Stimulated activated CD4-positive, alpha-beta T cell treated with anti-CD3 and anti-CD28 coated beads, Interleukin-2, amount 100 ng/mL, for 4 hours (primary cell): ENCODE data around the gene ZNF750.
"Not testable (repeated sequence)": the region's sequence is repeated elsewhere in the genome, so short reads cannot be mapped to it uniquely, and the experiment has no call there.

ENCODE experiments used
- DNase-seq: peaks from one replicate; pipeline ENCODE4 v3.0.0-alpha.2; 2020; ENCODE audit warnings: low read depth

The ZNF750 gene

DNA sequence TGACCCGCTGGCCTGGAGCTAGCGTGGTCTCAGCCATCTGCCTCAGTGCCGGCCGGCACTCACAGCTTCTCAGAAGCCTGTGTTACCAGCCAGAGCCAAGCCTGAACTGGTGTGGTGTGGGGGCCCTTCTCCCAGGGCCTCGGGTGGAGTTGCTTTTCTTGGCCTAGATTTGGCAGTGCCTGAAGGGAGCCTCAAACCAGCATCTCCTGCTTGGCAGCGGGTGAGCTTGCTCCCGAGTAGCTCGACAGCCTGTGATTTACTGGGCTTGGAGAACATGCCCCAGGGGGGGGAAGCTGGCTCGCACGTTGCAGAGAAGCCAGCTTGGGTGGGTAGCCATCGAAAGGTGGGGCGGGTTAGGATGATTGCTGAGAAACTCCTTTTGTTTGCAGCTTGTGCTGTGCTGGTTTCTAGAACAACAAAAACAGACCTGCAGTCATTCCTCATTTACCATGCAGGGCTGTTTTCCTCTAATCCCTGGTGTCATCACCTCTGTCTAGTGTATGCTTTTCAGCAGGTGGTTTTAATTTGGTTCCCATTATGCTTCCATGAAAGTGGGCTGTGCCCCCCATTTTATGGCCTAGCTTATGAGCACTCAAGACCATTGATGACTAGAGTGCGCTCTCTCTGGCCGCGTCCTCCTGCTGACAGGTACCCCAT lies 45.7 kb downstream of the ZNF750 start:
- no peak for DNase-seq

DNA sequence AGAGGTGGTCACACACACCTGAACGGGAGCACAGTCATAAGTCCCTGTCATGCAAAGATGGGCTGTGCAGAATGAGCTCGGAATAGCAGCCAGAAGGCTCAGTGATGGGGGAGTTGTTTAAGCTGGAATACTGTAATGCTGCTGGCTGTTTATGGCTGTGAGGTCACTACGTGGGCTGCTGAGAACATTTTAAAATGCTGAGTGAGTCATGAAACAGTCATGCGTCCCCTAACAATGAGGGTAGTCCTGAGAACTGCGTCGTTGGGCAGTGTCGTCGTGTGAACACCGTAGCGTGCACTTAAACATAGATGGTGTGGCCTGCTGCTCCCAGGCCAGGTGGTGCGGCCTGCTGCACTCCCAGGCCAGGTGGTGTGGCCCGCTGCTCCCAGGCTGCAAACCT lies 48.3 kb downstream of the ZNF750 start:
- DNase-seq, result no peak

- no peak for DNase-seq
These were observed 49.4 kb downstream of the ZNF750 start for GRCh38 chr17:82790391-82790790.

DNA sequence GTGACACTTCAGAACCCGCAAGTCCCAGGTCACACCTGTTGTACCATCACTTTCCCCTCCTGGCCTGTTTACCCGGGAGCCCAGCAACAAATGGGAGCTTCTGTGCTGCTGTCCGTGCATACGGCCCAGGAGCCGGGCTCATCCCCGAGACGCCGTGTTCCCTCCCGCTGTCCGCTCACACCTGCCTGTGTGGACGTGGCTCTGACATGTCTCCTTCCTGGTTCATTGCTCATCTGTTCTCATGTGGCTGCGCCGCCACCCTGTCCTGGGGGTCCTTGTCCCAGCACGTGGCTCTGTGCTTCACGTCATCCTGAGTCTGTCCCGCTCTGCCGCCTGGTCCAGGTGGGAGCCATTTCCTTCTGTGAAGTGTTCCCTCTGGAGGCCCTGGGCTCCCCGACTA lies 50.0 kb downstream of the ZNF750 start:
- no peak for DNase-seq

GRCh38 chr17:82789051-82789592 lies 50.7 kb downstream of the ZNF750 start:
- no peak for DNase-seq

DNA sequence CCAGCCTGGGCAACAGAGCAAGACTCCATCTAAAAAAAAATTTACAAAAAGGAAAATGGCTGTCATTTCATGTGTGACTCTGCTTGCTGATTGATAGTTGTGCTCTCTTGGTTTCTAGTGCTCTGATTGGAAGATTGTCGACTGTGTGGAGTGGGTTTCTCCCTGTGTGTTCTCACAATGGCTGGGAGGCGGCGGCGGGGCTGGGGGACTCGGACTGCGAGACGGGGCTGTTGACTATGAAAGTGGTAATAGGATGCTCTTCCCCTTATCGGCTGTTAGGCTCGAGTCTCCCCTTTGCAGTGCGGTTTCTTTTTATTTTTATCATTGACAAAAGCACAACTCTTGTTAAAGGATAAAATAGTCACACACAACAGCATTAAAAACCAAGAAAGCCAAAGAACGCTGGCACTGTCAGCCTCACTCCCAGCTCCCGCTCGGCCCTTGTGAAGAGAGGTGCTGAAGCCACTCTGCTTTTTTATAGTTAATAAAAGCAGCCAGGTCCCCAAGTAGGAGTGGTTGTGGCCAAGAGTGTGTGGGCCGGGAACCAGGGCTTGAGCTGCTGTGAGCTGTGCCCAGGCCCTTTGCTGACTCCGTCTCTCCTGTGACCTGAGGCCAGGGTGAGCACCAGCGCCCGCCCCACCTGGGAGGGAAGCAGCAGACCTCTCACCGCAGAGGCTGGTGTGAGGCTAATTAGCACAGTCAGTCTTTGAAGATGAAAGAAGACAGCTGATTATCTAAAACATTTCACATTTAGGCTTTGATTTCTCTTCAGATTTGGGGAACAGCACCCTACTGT lies 51.4 kb downstream of the ZNF750 start:
- no peak for DNase-seq

DNA sequence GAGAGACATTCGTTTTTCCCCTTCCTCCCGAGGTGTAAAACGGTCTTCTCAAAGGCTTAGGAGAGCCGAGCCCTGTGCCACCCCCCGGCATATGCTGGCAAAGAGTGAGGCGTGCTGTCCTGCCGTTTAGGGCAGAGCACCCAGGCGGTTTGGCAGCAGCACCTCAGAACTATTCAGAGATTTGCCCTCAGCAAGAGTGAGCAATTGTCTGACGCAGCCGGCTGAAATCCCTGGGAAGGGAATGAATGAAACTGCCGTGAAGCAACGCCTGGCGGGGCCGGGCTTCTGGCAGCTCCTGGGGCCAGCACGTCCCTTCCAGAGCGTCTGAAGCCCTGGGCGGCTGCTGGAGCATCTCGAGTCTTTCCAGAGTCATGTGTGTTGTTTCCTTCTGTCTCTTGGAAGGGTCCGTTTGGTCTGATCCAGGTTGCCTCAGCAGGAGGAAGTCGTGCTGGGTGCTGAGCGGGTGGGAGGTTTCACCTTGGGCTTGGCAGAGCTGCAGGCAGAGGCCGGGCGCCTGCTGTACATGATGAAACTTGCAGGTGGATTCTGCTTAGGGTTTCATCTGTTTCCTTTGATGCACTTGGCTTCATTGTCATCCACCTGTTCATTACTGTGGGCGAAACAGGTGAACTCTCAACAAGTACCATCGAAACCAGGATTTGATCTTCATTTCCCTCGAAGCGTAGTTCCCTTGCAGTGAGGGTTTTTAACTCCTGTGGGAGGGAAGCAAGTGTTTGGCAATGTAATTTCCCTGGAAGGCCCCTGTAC lies 52.6 kb downstream of the ZNF750 start:
- DNase-seq, result no peak

DNA sequence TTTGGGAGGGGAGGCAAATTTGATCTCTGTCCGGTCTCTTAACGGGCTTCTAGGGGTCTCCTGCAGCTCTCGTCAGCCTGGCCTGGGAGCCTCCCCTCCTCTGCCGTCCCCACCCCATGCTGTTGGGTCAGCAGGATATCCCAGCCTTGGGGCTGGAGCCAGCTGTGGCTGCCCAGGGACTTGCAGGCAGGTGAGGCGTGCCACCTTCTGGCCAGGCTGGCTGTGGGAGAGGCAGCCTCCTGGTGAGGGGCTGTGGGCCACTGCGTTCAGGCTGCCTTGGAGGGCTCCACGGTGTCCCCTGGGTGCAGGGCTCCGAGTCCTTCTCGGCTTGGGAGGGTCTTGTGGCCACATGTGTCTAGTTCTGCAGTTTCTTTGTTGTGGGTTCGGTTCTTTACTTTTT lies 53.4 kb downstream of the ZNF750 start:
- no peak for DNase-seq

DNA sequence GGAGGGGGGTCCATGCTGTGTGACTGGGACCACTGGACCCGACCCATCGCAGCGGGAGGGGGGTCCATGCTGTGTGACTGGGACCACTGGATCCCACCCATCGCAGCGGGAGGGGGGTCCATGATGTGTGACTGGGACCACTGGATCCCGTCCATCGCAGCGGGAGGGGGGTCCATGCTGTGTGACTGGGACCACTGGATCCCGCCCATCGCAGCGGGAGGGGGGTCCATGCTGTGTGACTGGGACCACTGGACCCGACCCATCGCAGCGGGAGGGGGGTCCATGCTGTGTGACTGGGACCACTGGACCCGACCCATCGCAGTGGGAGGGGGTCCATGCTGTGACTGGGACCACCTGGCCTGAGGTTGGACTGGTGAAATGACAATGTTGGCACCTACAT lies 54.2 kb downstream of the ZNF750 start:
- DNase-seq, result not testable (repeated sequence)

DNA sequence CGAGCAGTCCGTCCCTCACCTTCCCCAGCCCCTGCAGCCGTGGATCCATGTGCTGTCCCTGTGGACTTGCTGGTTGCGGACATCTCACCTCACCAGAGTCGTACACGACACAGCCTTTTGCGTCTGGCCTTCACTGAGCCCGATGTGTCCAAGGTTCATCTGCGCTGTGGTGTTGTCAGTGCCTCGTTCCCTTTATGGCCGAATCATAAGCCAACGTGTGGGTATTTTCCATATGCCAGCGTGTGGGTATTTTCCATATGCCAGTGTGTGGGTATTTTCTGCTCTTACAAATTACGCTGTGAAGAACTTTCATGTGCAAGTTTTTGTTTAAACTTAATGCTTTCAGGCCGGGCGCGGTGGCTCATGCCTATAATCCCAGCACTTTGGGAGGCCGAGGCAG lies 56.3 kb downstream of the ZNF750 start:
- no peak for DNase-seq

DNA sequence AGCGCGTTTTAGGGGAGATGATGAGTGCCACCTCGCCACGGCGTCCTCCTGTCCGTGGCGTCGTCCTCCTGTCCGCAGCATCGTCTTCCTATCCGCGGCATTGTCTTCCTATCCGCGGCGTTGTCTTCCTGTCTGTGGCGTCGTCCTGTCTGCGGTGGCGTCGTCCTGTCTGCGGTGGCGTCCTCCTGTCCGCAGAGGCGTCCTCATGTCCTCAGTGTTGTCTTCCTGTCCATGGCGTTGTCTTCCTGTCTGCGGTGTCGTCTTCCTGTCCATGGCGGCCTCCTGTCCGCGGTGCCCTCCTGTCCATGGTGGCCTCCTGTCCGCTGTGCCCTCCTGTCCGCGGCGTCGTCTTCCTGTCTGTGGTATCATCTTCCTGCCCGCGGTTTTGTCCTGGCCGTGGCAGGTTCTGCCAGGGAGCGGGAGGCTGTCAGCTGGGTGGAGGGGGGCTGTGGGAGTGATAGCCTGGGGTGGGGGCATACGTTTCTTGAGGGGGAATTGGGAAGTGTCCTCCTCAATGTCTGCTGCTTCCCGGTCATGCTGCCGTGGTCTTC lies 57.1 kb downstream of the ZNF750 start:
- no peak for DNase-seq

DNA sequence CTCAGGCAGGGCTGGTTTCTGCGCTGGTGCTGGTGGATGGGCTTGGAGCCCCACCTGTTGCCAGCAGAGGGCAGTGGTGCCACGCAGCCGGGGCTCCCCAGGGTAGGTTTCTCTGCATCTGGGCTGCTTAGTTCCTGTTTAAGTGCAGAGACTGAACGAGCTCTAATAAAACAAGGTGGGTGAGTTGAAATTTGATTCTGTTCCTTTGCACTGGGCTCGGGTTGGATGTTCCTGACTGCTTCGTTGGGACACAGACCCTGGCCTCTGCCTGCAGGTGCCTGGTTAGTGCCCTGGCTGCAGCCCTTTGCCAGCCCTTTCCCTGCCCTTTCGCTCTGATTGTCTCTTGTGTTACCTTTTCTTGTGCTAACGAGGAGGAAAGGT lies 57.9 kb downstream of the ZNF750 start:
- peak; percentile 73 for DNase-seq

DNA sequence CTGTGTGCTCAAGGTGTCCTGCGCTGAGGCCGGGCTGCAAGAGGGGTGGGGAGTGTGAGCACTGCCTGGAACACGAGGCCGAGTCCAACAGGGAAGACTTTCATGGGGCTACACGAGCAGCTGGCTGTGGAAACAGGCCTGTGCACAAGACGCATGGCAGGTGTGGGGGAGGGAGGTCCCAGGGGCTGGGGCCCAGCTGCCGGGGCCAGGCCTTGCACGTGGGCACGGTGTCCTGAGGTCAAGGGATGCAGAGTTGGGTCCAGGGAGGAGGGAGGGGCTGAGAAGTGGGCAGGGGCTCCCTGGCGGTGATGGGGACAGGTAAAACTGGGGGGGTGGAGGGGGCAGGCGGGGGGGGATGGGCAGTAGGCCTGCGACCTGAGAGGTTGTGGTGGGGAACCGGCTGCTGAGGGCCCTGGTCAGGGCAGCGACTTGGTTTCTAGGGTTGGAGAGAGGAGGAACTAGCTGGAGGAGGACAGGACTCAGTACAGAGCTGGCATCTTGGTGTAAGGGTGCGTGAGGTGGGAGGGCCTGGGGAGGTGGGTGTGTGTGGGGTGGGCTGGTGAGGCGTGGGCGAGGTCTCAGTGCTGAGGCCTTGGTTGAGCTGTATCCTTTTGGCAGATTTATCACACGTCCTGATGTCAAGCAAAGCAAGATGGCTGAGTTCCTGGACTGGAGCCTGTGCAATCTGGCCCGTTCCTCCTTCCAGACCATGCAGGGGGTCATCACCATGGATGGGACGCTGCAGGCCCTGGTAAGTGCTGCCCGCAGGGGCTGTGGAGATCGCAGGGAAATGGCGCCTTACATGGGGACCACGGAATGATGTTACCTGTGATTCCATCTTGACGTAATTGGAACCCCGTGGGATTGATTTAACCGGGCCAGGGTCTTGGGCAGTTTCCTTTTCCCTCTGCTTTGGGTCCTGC lies 58.6 kb downstream of the ZNF750 start:
- DNase-seq, result no peak

DNA sequence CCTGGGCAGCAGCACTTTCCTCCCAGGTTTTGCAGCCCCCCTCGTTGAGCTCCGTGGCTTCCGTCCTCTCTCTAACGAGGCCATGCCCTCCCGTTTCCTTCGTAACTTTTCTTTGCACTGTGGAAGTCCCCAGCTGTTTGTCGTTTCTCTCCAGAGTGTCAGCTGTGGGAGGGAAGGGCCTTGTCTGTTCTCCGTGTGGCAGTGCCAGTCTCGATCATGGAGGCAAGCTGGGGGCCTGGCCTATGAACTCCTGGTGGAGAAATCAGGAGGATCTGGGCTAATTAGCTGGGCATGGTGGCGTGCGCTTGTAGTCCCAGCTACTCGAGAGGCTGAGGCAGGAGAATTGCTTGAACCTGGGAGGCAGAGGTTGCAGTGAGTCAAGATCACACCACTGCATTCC lies 59.6 kb downstream of the ZNF750 start:
- no peak for DNase-seq

DNA sequence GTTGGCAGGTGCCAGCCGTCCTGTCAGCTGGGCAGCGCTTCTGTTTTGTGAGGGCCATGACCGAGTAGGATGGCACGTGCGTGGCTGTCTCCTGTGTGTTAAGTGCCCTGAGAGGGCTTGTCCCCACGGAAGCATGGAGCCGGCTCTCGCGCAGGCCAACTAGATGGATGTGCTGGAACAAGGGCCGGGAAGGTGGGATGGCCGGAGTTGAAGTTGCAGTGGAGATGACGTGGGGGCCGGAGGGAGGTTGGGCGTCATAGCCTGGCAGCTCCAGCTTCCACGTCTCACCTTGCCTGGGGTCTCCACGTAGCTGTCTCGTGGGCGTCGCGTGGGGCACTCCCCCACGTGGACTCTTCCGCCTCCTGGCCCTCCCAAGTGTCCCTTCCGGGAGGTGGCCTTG lies 60.3 kb downstream of the ZNF750 start:
- no peak for DNase-seq
